GM12801 (cell line): ENCODE data around the gene COLGALT1.

ENCODE experiments used
- TF ChIP-seq, protein P1 (sequence below): IDR thresholded peaks from one replicate; pipeline ENCODE4 v1.5.1; 2011; ENCODE audit warnings: control low read depth; ENCODE audit not compliant: insufficient read length; ENCODE audit errors: extremely low read depth

Gene COLGALT1

DNA sequence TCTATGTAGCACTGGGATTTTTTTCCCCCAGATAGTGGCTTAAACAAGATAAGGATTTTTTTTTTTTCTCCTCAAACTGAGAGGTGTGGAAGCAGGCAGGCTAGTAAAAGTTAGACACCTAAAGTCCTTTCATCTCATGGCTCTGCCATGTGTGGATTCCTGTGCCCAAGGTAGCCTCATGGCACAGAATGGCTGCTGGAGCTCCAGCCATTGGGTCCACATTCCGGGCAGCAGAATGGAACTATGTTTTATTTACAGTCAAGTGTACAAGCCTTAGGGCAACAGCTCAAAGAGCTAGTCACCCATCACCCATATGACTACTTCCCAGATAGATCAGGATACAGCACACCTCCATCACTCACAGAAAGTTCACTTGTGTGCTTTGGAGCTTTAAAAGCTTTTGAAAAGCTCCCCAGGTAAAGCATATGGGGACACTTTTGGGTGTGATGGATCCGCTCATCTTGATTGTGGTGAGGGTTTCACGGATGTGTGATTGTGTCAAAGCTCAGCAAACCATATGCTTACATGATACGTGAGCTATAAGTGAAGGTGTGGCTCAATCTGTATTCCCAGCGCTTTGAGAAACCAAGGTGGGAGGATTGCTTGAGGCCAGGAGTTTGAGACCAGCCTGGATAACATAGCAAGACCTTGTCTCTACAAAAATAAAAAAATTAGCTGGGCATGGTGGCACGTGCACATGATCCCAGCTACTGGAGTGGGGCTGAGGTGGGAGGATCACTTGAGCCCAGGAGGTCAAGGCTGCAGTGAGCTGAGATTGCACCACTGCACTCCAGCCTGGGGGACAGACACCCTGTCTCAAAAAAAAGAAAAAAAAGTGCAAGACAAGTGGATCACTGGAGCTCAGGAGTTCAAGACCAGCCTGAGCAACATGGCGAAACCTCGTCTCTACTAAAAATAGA lies 25.9 kb upstream of the COLGALT1 start:
- TF ChIP-seq, protein P1, sequence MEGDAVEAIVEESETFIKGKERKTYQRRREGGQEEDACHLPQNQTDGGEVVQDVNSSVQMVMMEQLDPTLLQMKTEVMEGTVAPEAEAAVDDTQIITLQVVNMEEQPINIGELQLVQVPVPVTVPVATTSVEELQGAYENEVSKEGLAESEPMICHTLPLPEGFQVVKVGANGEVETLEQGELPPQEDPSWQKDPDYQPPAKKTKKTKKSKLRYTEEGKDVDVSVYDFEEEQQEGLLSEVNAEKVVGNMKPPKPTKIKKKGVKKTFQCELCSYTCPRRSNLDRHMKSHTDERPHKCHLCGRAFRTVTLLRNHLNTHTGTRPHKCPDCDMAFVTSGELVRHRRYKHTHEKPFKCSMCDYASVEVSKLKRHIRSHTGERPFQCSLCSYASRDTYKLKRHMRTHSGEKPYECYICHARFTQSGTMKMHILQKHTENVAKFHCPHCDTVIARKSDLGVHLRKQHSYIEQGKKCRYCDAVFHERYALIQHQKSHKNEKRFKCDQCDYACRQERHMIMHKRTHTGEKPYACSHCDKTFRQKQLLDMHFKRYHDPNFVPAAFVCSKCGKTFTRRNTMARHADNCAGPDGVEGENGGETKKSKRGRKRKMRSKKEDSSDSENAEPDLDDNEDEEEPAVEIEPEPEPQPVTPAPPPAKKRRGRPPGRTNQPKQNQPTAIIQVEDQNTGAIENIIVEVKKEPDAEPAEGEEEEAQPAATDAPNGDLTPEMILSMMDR, result no peak

DNA sequence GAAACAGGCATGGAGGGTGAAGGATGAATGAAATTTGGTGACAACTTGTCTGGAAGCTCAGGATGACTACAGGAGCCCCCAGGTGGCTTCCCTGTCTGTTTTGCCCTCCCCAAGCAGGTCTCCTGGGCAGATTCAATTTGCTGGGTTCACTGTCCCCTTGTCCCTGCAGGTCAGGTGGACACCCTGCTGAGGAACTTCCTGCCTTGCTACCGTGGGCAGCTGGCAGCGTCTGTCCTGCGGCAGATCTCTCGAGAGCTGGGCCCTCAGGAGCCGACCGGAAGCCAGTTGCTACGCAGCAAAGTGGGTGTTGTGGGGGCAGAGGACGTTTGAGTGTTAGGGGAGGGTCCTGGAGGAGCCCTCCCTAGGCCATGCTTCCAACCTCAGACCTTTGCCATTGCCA lies 24.9 kb upstream of the COLGALT1 start:
- TF ChIP-seq, protein P1, result no peak

DNA sequence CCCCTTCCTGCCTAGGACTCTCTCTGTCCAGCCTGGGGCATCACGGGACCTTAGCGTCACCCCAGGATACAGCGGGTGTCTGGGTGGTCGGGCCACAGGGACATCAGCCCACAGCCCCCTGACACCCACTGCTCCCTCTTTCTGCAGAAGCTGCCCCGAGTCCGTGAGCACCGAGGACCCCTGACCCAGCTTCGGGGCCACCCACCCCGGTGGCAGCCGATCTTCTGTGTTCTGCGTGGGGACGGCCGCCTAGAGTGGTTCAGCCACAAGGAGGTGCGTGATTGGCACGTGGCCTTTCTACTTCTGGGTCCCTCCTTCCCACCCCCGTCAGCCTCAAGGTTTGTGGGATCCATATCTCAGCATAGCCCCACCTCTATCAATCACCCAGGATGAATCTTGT lies 23.3 kb upstream of the COLGALT1 start:
- TF ChIP-seq, protein P1, result no peak

DNA sequence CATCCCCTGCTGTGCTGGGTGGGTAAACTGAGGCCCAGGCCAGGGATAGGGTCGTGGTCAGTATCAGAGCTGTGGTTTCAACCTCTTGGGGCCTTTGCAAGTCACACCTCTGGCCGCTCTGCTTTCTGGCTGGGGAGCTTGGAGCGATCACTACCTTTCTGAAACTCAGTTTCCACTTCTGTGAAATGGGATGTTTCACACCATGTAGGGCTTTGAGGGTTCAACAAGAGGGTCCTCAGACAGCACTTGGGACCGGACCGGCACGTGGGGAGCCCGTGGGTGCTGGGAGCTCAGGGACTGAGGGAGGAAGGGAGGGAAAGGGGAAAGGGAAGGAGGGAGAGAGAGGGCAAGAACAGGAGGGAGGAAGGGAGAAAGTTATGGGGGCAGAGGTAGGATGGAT lies 22.9 kb upstream of the COLGALT1 start:
- TF ChIP-seq, protein P1, result no peak

DNA sequence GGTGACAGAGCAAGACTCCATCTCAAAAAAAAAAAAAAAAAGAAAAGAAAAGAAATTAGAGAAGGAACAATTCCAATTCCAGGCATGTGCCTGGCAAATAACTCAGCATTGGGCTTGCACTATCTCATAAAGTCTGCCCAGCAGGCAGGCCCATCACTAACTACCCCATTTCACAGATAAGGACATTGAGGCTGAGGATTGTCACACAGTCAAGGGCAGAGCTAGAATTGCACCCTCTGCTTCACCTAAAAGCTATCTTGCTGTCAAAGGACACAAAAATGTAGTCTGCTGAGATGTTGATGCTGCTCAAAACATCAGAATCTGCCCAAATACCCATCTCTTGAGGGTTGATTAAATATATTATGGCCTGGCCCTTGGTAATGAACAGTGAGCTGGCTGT lies 20.7 kb upstream of the COLGALT1 start:
- TF ChIP-seq, protein P1, result no peak

DNA sequence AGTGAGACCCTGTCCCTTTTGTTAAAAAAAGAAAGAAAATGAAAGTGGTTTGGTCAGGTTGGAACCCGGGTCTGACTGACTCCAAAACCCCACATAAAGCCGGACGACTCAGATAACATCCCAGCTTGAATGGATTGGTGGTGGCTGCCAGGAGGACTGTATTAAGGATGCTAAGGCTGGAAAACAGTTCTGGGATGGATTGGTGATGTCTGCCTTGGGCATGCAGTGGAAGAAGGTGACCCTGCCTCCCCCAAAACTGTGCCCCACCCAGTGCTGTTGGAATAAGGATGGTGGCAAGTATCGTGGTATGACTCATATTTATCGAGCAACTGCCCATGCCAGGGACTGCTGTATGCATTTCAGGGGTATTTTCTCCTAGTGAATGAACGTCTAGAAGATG lies 18.5 kb upstream of the COLGALT1 start:
- TF ChIP-seq, protein P1, result no peak

DNA sequence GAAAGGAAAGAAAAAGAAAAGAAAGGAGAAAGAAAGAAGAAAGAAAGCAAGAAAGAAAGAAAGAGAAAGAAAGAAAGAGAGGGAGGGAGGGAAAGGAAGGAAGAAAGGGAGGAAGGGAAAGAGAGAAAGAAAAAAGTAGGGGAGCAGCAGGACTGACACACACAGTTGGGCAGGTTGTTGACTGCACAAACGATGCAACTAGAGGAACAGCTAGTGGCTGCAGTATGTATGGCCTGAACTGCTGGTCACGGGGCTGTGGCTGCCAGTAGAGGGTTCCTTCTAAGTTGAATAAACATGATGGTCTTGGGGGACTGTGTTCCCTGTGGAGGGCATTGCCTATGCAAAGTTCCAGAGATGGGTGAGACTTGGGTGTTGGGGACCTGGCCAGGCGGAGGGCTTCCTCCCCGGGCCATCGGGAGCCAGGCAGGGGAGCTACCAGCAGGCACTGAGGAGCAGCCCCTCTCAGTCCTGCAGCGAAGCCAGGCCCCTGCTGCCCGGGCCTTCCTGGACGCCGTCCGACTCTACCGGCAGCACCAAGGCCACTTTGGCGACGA lies 16.7 kb upstream of the COLGALT1 start:
- TF ChIP-seq, protein P1, result no peak
